GM23248 (cell line): Measurements from ENCODE around the gene TNS3. TPM values are rescaled to one million over a fixed set of nuclear protein-coding genes. Genes with fewer than 3 reads are reported as not detected.

Experiments used
- DNase-seq: peaks from one replicate; pipeline ENCODE4 v3.0.0-alpha.2; 2015
- H2AFZ ChIP-seq: fragments of 200-600 bp; sonication (generic); 2 replicates; pipeline ENCODE4 v1.6.1; 2016; ENCODE audit warnings: antibody characterized with exemption
- H3F3A ChIP-seq: fragments of 200-600 bp; sonication (generic); 2 replicates; pipeline ENCODE4 v1.6.1; 2016; ENCODE audit warnings: mild to moderate bottlenecking, antibody characterized with exemption, mixed run types; ENCODE audit not compliant: insufficient read depth
- H3K27ac ChIP-seq: fragments of 200-600 bp; sonication (generic); 2 replicates; pipeline ENCODE4 v1.5.1; 2016; ENCODE audit warnings: mild to moderate bottlenecking
- H3K27me3 ChIP-seq: fragments of 200-600 bp; sonication (generic); replicated peaks from 2 replicates; pipeline ENCODE4 v1.6.1; 2016; ENCODE audit warnings: mild to moderate bottlenecking; ENCODE audit not compliant: insufficient read depth
- H3K36me3 ChIP-seq: fragments of 200-600 bp; sonication (generic); 2 replicates; pipeline ENCODE4 v1.6.1; 2016; ENCODE audit warnings: low read depth, mild to moderate bottlenecking
- H3K4me1 ChIP-seq: fragments of 200-600 bp; sonication (generic); 2 replicates; pipeline ENCODE4 v1.6.1; 2016; ENCODE audit warnings: mild to moderate bottlenecking; ENCODE audit not compliant: insufficient read depth
- H3K4me2 ChIP-seq: fragments of 200-600 bp; sonication (generic); one replicate; pipeline ENCODE4 v1.6.1; 2016; ENCODE audit warnings: mild to moderate bottlenecking; ENCODE audit not compliant: unreplicated experiment
- H3K4me3 ChIP-seq: fragments of 200-600 bp; sonication (generic); 2 replicates; pipeline ENCODE4 v1.5.1; 2016; ENCODE audit warnings: mild to moderate bottlenecking
- H3K79me2 ChIP-seq: fragments of 200-600 bp; sonication (generic); 2 replicates; pipeline ENCODE4 v1.6.1; 2016; ENCODE audit warnings: mild to moderate bottlenecking; ENCODE audit not compliant: insufficient read depth
- H3K9ac ChIP-seq: fragments of 200-600 bp; sonication (generic); 2 replicates; pipeline ENCODE4 v1.6.1; 2016; ENCODE audit warnings: mild to moderate bottlenecking
- H3K9me2 ChIP-seq: fragments of 200-600 bp; sonication (generic); 2 replicates; pipeline ENCODE4 v1.6.1; 2016; ENCODE audit warnings: mixed run types, mild to moderate bottlenecking, moderate library complexity; ENCODE audit not compliant: insufficient read depth
- H3K9me3 ChIP-seq: fragments of 200-600 bp; sonication (generic); one replicate; pipeline ENCODE4 v1.6.1; 2017; ENCODE audit warnings: low read depth
- H4K20me1 ChIP-seq: fragments of 200-600 bp; sonication (generic); 2 replicates; pipeline ENCODE4 v1.6.0; 2016; ENCODE audit not compliant: insufficient read depth
- EZH2 ChIP-seq: fragments of 200-600 bp; sonication (generic); IDR thresholded peaks from 2 replicates; pipeline ENCODE4 v1.6.1; 2018; ENCODE audit warnings: antibody characterized with exemption, mild to moderate bottlenecking; ENCODE audit not compliant: insufficient read depth, poor library complexity, severe bottlenecking
- EZH2phosphoT487 ChIP-seq: fragments of 200-600 bp; sonication (generic); IDR thresholded peaks from 2 replicates; pipeline ENCODE4 v1.6.1; 2018; ENCODE audit warnings: antibody characterized with exemption, moderate library complexity, mild to moderate bottlenecking, low read depth; ENCODE audit not compliant: insufficient read depth
- WGBS, 2 experiments: methylation state at CpG; one replicate each; pipeline ENCODE4 v1.1.6; 2015 to 2017; ENCODE audit warnings: low lambda C conversion rate in 2 of 2, low coverage in 1 of 2; ENCODE audit errors: missing lambda C conversion rate in 2 of 2; 5-methylcytosine and 5-hydroxymethylcytosine counted together
- in situ Hi-C: fragments of 300-500 bp; cut with MboI; formaldehyde crosslinking; loops from 2 replicates; pipeline ENCODE4 v1.15.0; 2020
- polyA plus RNA-seq: library from polyadenylated mRNA; unstranded; fragments of >200 nt; fragmentation: Nextera tagmentation; extraction: Ambion mirVana; gene quantifications from 2 replicates; pipeline ENCODE4 v1.2.1, GENCODE V29; 2016
- total RNA-seq: library from RNA; depleted of rRNA; stranded (reverse); fragments of >200 nt; shearing (Covaris generic); gene quantifications from 2 replicates; pipeline ENCODE4 v1.2.3, GENCODE V29; 2014

Gene TNS3
- total and polyA plus RNA-seq, 2 experiments from 2014 or later, result 18.6 to 47.0 TPM

GRCh38 chr7:47460251-47460989 lies 121.5 kb downstream of the TNS3 start:
- H3K79me2 ChIP-seq, result peaks cover 21% of the 10 kb centered on the region; the same call in 1 of the 2 replicates
- no peak overlapping the region for H3K4me3 ChIP-seq
- H4K20me1 ChIP-seq, result no peaks in the 10 kb centered on the region
- no peak overlapping the region for H3K9ac ChIP-seq
- no peak overlapping the region for H3K27ac ChIP-seq
- peaks cover 19% of the 10 kb centered on the region for H3F3A ChIP-seq
- in situ Hi-C loops, result no loop called here
- H3K9me2 ChIP-seq, result no peaks in the 10 kb centered on the region
- no peak overlapping the region for H3K4me2 ChIP-seq
- no peaks in the 10 kb centered on the region for H3K27me3 ChIP-seq
- DNase-seq, result peak; percentile 24
- no peaks in the 10 kb centered on the region for H3K9me3 ChIP-seq
- TF ChIP-seq EZH2 (no peak), EZH2phosphoT487 (no peak)
- 83 to 86% methylated on average over 10 to 11 of the region's 11 CpGs for WGBS, 2 experiments
- H2AFZ ChIP-seq, result no peak overlapping the region
- H3K4me1 ChIP-seq, result peaks cover 24% of the 10 kb centered on the region
- no peaks in the 10 kb centered on the region for H3K36me3 ChIP-seq

- H3K4me1 ChIP-seq, result peaks cover 42% of the 10 kb centered on the region
- no peaks in the 10 kb centered on the region for H3K9me2 ChIP-seq
- H3K9ac ChIP-seq, result no peak overlapping the region
- no peaks in the 10 kb centered on the region for H4K20me1 ChIP-seq
- H3K4me3 ChIP-seq, result no peak overlapping the region
- no peaks in the 10 kb centered on the region for H3K27me3 ChIP-seq
- H3K27ac ChIP-seq, result no peak overlapping the region
- H3K79me2 ChIP-seq, result peaks cover 22% of the 10 kb centered on the region; the same call in 1 of the 2 replicates
- DNase-seq, result no peak
- H3K36me3 ChIP-seq, result no peaks in the 10 kb centered on the region
- H2AFZ ChIP-seq, result no peak overlapping the region
- H3K9me3 ChIP-seq, result no peaks in the 10 kb centered on the region
- no peak overlapping the region for H3K4me2 ChIP-seq
- 28 to 40% methylated on average over 5 of the region's 5 CpGs for WGBS, 2 experiments
- peaks cover 28% of the 10 kb centered on the region for H3F3A ChIP-seq
- no peak for TF ChIP-seq EZH2
- no peak for TF ChIP-seq EZH2phosphoT487
- in situ Hi-C loops, result no loop called here
These were observed 123.4 kb downstream of the TNS3 start for GRCh38 chr7:47458486-47458885.

- peak overlapping the region; percentile 54 for H3K27ac ChIP-seq
- no peak overlapping the region for H2AFZ ChIP-seq
- H3K27me3 ChIP-seq, result no peaks in the 10 kb centered on the region
- 0 out of 2 replicates have a peak overlapping the region, but pooled peaks have one; percentile 18 for H3K9ac ChIP-seq
- H3K9me3 ChIP-seq, result no peaks in the 10 kb centered on the region
- H3K79me2 ChIP-seq, result peaks cover 22% of the 10 kb centered on the region; the same call in 1 of the 2 replicates
- peaks cover 32% of the 10 kb centered on the region for H3F3A ChIP-seq
- peak overlapping the region; percentile 10 for H3K4me2 ChIP-seq
- no peaks in the 10 kb centered on the region for H4K20me1 ChIP-seq
- peak; percentile 98 for DNase-seq
- no peaks in the 10 kb centered on the region for H3K9me2 ChIP-seq
- H3K4me1 ChIP-seq, result peaks cover 47% of the 10 kb centered on the region
- H3K4me3 ChIP-seq, result no peak overlapping the region
- no peaks in the 10 kb centered on the region for H3K36me3 ChIP-seq
- in situ Hi-C loops, result no loop called here
- WGBS, 2 experiments, result 2 to 6% methylated on average over 5 of the region's 5 CpGs
- TF ChIP-seq EZH2 (no peak), EZH2phosphoT487 (no peak)
These were observed 123.9 kb downstream of the TNS3 start for GRCh38 chr7:47458057-47458456.

- Histone ChIP-seq H3K9me3 (no peaks in the 10 kb centered on the region), H3K4me2 (no peak overlapping the region), H3K9ac (no peak overlapping the region), H3K27me3 (no peaks in the 10 kb centered on the region), H3K27ac (no peak overlapping the region), H3K36me3 (no peaks in the 10 kb centered on the region), H3K4me3 (no peak overlapping the region), H2AFZ (no peak overlapping the region), H3K9me2 (no peaks in the 10 kb centered on the region), H3K79me2 (peaks cover 33% of the 10 kb centered on the region; the same call in 1 of the 2 replicates), H3F3A (peaks cover 48% of the 10 kb centered on the region), H4K20me1 (no peaks in the 10 kb centered on the region), H3K4me1 (peaks cover 63% of the 10 kb centered on the region)
- TF ChIP-seq EZH2, result no peak
- no peak for TF ChIP-seq EZH2phosphoT487
- no peak for DNase-seq
- in situ Hi-C loops, result no loop called here
- WGBS, 2 experiments, result 94 to 96% methylated on average over 14 of the region's 14 CpGs
These were observed 125.5 kb downstream of the TNS3 start for GRCh38 chr7:47456210-47456955.
